ENCODE measurements around the gene CFAP54. TPM values are rescaled to one million over a fixed set of nuclear protein-coding genes. Genes with fewer than 3 reads are reported as not detected.

CFAP54 gene
- total RNA-seq, 6 donors from 2014 or later, result 0.66 to 48.8 (median 7.4) TPM

- ATAC-seq (ENCODE audit: low FRiP score in 2 of 2), result no peak
- Histone ChIP-seq H3K4me1 (no peaks in the 10 kb centered on the region), H3K4me3 (no peak overlapping the region), H3K27ac (no peak overlapping the region), H3K9me3 (no peaks in the 10 kb centered on the region), H3K36me3 (no peaks in the 10 kb centered on the region), H3K27me3 (no peaks in the 10 kb centered on the region)
- DNase-seq, result no peak
- TF ChIP-seq EP300 (IDR thresholded peaks at IDR 0.05) (no peak), CTCF (IDR thresholded peaks at IDR 0.05) (no peak), POLR2A (IDR thresholded peaks at IDR 0.05) (no peak), POLR2AphosphoS5 (IDR thresholded peaks at IDR 0.05) (no peak)
- 72 to 81% methylated on average over 2 of the region's 2 CpGs for WGBS, 2 donors
These were observed 287.5 kb downstream of the CFAP54 start for GRCh38 chr12:96776908-96777307.

GRCh38 chr12:96780330-96780729 lies 291.0 kb downstream of the CFAP54 start:
- H3K36me3 ChIP-seq, result no peaks in the 10 kb centered on the region
- no peaks in the 10 kb centered on the region for H3K4me1 ChIP-seq
- ATAC-seq (ENCODE audit: low FRiP score in 2 of 2) (no peak), DNase-seq (no peak)
- no peaks in the 10 kb centered on the region for H3K9me3 ChIP-seq
- no peak overlapping the region for H3K27ac ChIP-seq
- no peak overlapping the region for H3K4me3 ChIP-seq
- no peaks in the 10 kb centered on the region for H3K27me3 ChIP-seq
- TF ChIP-seq POLR2A (IDR thresholded peaks at IDR 0.05), result no peak
- no peak for TF ChIP-seq POLR2AphosphoS5 (IDR thresholded peaks at IDR 0.05)
- TF ChIP-seq CTCF (IDR thresholded peaks at IDR 0.05), result no peak
- TF ChIP-seq EP300 (IDR thresholded peaks at IDR 0.05), result no peak
- 85 to 90% methylated on average over 2 of the region's 2 CpGs for WGBS, 2 donors

GRCh38 chr12:96786791-96787190 lies 297.4 kb downstream of the CFAP54 start:
- 54 to 61% methylated on average over 2 of the region's 2 CpGs for WGBS, 2 donors
- ATAC-seq (ENCODE audit: low FRiP score in 2 of 2), result no peak
- Histone ChIP-seq H3K27ac (no peak overlapping the region), H3K4me3 (no peak overlapping the region), H3K36me3 (no peaks in the 10 kb centered on the region), H3K9me3 (no peaks in the 10 kb centered on the region), H3K4me1 (no peaks in the 10 kb centered on the region), H3K27me3 (no peaks in the 10 kb centered on the region)
- TF ChIP-seq POLR2A (IDR thresholded peaks at IDR 0.05), result no peak
- no peak for DNase-seq

GRCh38 chr12:96803969-96804368 lies 314.6 kb downstream of the CFAP54 start:
- no peaks in the 10 kb centered on the region for H3K27me3 ChIP-seq

GRCh38 chr12:96806272-96806671 lies 316.9 kb downstream of the CFAP54 start:
- ATAC-seq (ENCODE audit: low FRiP score in 2 of 2), result no peak
- DNase-seq, result no peak
- 72 to 77% methylated on average over 4 of the region's 4 CpGs for WGBS, 2 donors
- no peak for TF ChIP-seq POLR2AphosphoS5 (IDR thresholded peaks at IDR 0.05)
- TF ChIP-seq EP300 (IDR thresholded peaks at IDR 0.05), result no peak
- TF ChIP-seq POLR2A (IDR thresholded peaks at IDR 0.05), result no peak
- TF ChIP-seq CTCF (IDR thresholded peaks at IDR 0.05), result no peak
- H3K4me1 ChIP-seq, result no peaks in the 10 kb centered on the region
- H3K4me3 ChIP-seq, result no peak overlapping the region
- no peaks in the 10 kb centered on the region for H3K36me3 ChIP-seq
- H3K27me3 ChIP-seq, result no peaks in the 10 kb centered on the region
- peaks cover 0 to 7% (median 0%) of the 10 kb centered on the region in 4 donors for H3K9me3 ChIP-seq
- no peak overlapping the region for H3K27ac ChIP-seq

More at GRCh38 chr12:96803969-96804368, 314.6 kb downstream of the CFAP54 start:
- no peak overlapping the region for H3K4me3 ChIP-seq
- H3K4me1 ChIP-seq, result no peaks in the 10 kb centered on the region
- DNase-seq (no peak), ATAC-seq (ENCODE audit: low FRiP score in 2 of 2) (no peak)
- H3K27ac ChIP-seq, result no peak overlapping the region
- TF ChIP-seq CTCF (IDR thresholded peaks at IDR 0.05) (no peak), POLR2AphosphoS5 (IDR thresholded peaks at IDR 0.05) (no peak), EP300 (IDR thresholded peaks at IDR 0.05) (no peak), POLR2A (IDR thresholded peaks at IDR 0.05) (no peak)
- peaks cover 0 to 7% (median 0%) of the 10 kb centered on the region in 4 donors for H3K9me3 ChIP-seq
- H3K36me3 ChIP-seq, result no peaks in the 10 kb centered on the region

All from upper lobe of left lung (tissue), 6 donors.